ENCODE results near the gene BMP2K. TPM values are rescaled to one million over a fixed set of nuclear protein-coding genes. Genes with fewer than 3 reads are reported as not detected.

BMP2K gene
- total RNA-seq, 3 donors from 2014 or later (not counting 1 experiment from before 2014, with no cell fraction given) = 10.1 to 13.5 (median 11.7) TPM

- ATAC-seq (no peak), DNase-seq (no peak)
- Histone ChIP-seq H3K27ac (ENCODE audit: low read length) (no peak overlapping the region), H3K4me1 (ENCODE audit: control insufficient read depth, insufficient read depth, low read length) (no peaks in the 10 kb centered on the region), H3K9me3 (ENCODE audit: control insufficient read depth, insufficient read depth, low read length) (no peaks in the 10 kb centered on the region), H3K27me3 (ENCODE audit: control insufficient read depth, insufficient read depth, low read length) (no peaks in the 10 kb centered on the region), H3K4me3 (ENCODE audit: low read length) (no peak overlapping the region), H3K36me3 (ENCODE audit: control insufficient read depth, insufficient read depth, low read length) (no peaks in the 10 kb centered on the region)
- H3K27ac Mint-ChIP-seq = no peak overlapping the region
- no peak for TF ChIP-seq CTCF (IDR thresholded peaks at IDR 0.05)
- peaks cover 14 to 21% of the 10 kb centered on the region in 2 donors for H3K4me1 Mint-ChIP-seq
- no peaks in the 10 kb centered on the region for H3K27me3 Mint-ChIP-seq (ENCODE audit: low read depth in 2 of 2)
- WGBS (ENCODE audit: insufficient coverage) = 89% methylated on average over 4 of the region's 4 CpGs
- intact Hi-C loops (cut with micrococcal nuclease) = no loop called here
- H3K36me3 Mint-ChIP-seq = no peaks in the 10 kb centered on the region
- no peak overlapping the region for H3K4me3 Mint-ChIP-seq
- no peaks in the 10 kb centered on the region for H3K9me3 Mint-ChIP-seq
Observed at GRCh38 chr4:78797777-78798284, 21.7 kb downstream of the BMP2K start.

DNA sequence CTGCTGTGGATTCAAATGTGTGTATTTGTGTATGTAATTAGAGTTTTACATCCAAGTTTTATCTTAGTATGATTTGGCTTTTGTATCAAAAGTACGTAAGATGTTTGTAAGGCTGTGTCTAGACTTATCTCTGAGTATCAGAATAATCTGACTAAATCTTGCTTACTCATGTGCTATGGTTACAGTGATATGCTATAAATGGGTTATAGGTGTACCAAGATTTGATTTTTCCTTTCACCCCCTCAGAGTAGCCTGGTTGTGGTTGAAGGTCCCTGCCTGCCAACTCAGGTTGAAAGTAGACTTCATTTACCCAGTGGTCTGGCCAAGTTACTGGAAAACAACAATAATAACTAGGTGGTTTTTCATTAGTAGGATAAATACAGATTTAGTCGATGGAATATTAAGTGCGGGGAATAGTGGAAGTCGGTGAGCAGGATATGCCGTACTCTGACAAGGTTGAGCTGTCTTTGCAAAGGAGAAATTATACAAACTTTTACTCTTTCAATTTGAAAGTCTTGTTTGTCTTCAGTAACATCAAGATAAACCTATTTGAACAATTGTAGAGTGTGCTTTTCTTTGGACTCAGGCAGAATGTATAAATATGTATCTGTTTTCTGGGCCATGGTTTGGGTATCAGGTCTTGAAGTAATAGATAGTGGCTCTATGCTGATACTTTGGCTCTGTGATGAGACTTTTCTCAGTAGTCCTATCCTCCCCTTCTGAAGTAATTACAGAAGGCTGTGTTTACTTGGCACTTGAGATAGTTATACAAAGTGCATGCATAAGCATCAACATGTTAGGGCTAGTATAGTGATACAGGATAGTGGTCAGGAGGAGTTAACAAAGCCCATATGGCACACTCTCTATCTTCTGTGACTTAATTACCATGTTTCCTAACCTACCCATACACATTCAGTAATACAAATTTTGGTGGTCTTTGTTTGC lies 23.7 kb downstream of the BMP2K start:
- Histone ChIP-seq H3K4me3 (ENCODE audit: low read length) (no peak overlapping the region), H3K27ac (ENCODE audit: low read length) (no peak overlapping the region), H3K27me3 (ENCODE audit: control insufficient read depth, insufficient read depth, low read length) (no peaks in the 10 kb centered on the region), H3K36me3 (ENCODE audit: control insufficient read depth, insufficient read depth, low read length) (no peaks in the 10 kb centered on the region), H3K9me3 (ENCODE audit: control insufficient read depth, insufficient read depth, low read length) (no peaks in the 10 kb centered on the region), H3K4me1 (ENCODE audit: control insufficient read depth, insufficient read depth, low read length) (no peaks in the 10 kb centered on the region)
- Mint-ChIP-seq H3K4me1 (peaks cover 14 to 21% of the 10 kb centered on the region in 2 donors), H3K27me3 (ENCODE audit: low read depth in 2 of 2) (no peaks in the 10 kb centered on the region), H3K9me3 (no peaks in the 10 kb centered on the region), H3K36me3 (no peaks in the 10 kb centered on the region), H3K27ac (no peak overlapping the region), H3K4me3 (no peak overlapping the region)
- no peak for TF ChIP-seq CTCF (IDR thresholded peaks at IDR 0.05)
- WGBS (ENCODE audit: insufficient coverage) = 85% methylated on average over 5 of the region's 5 CpGs
- DNase-seq (no peak), ATAC-seq (peak in 1 of 3 donors; percentile 71)
- intact Hi-C loops (cut with micrococcal nuclease) = no loop called here

DNA sequence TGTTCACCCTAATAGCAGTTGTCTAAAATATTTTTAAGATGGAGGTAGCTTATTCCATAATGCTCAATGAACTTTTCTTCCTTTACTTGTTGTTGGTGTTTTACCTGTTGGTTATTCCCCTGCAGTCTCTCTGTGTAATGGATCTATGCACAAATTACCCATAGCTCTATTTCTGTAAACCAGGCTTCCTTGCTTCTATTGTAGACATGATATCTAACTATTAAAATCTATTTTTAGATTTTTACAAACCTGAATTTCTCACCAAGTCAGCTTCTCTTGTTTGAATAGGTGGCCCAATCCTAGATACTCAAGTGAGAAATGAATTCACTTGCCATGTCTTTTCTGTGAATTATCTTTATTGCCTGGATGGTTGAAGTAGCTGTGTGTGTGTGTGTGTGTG lies 24.8 kb downstream of the BMP2K start:
- Mint-ChIP-seq H3K4me3 (no peak overlapping the region), H3K27ac (no peak overlapping the region), H3K9me3 (no peaks in the 10 kb centered on the region), H3K4me1 (peaks cover 14 to 21% of the 10 kb centered on the region in 2 donors), H3K27me3 (ENCODE audit: low read depth in 2 of 2) (no peaks in the 10 kb centered on the region), H3K36me3 (no peaks in the 10 kb centered on the region)
- H3K27ac ChIP-seq (ENCODE audit: low read length) = no peak overlapping the region
- no peaks in the 10 kb centered on the region for H3K4me1 ChIP-seq (ENCODE audit: control insufficient read depth, insufficient read depth, low read length)
- no peaks in the 10 kb centered on the region for H3K9me3 ChIP-seq (ENCODE audit: control insufficient read depth, insufficient read depth, low read length)
- DNase-seq (no peak), ATAC-seq (no peak)
- intact Hi-C loops (cut with micrococcal nuclease) = no loop called here
- H3K4me3 ChIP-seq (ENCODE audit: low read length) = no peak overlapping the region
- TF ChIP-seq CTCF (IDR thresholded peaks at IDR 0.05) = no peak
- no peaks in the 10 kb centered on the region for H3K27me3 ChIP-seq (ENCODE audit: control insufficient read depth, insufficient read depth, low read length)
- no peaks in the 10 kb centered on the region for H3K36me3 ChIP-seq (ENCODE audit: control insufficient read depth, insufficient read depth, low read length)

Measured in natural killer cell (primary cell).